ENCODE results near the gene PRPF40B. TPM values are rescaled to one million over a fixed set of nuclear protein-coding genes. Genes with fewer than 3 reads are reported as not detected.

The PRPF40B gene
- total RNA-seq = 8.4 and 10.4 TPM in 2 replicates

GRCh38 chr12:49623142-49623904 lies at the start of gene PRPF40B:
Gene PRPF40B (plus strand): TSS chr12:49623561. CDS start chr12:49623591, 30 bp downstream.

GRCh38 chr12:49605539-49605938 lies 17.8 kb upstream of the PRPF40B start, which contains the start of gene FAM186B:
Gene FAM186B (minus strand): TSS chr12:49605639. CDS start chr12:49605477, 162 bp downstream.

Other genes with a start within 250 kb of the PRPF40B start
- under 0.01 and 0.28 TPM in 2 replicates for gene KCNH3, start 84.5 kb upstream of the PRPF40B start, total RNA-seq
- 30.2 and 61.3 TPM in 2 replicates for gene MCRS1, start 55.4 kb upstream of the PRPF40B start, total RNA-seq
- 0.19 and 0.28 TPM in 2 replicates for gene FAM186B, start 17.9 kb upstream of the PRPF40B start, total RNA-seq
- gene FMNL3, start 83.8 kb downstream of the PRPF40B start, total RNA-seq = 33.5 and 48.5 TPM in 2 replicates
- gene TMBIM6, start 118.0 kb downstream of the PRPF40B start, total RNA-seq = 353 and 437 TPM in 2 replicates
- gene NCKAP5L, start 204.9 kb downstream of the PRPF40B start, total RNA-seq = 11.5 and 12.7 TPM in 2 replicates
- gene BCDIN3D, start 219.5 kb downstream of the PRPF40B start, total RNA-seq = 4.2 and 5.1 TPM in 2 replicates

All from regular cardiac myocyte (primary cell).